HepG2 (cell line): ENCODE measurements around the gene NKX6-2. TPM values are rescaled to one million over a fixed set of nuclear protein-coding genes. Genes with fewer than 3 reads are reported as not detected.
"Not testable (repeated sequence)": the region's sequence is repeated elsewhere in the genome, so short reads cannot be mapped to it uniquely, and the experiment has no call there.

Experiments
- ATAC-seq: fragments of 200-7000 bp; cut with Tn5 transposase; 3 replicates; pipeline ENCODE4 v1.9.1; 2020; ENCODE audit warnings: mild to moderate bottlenecking, moderate library complexity
- BruUV-seq: library from RNA; stranded (reverse); fragments of 400-500 nt; replicated peaks from 2 replicates; lab custom pipeline; 2021; lab: Mats Ljungman, UMichigan
- CTCF ChIA-PET: fragments of 300-600 bp; formaldehyde crosslinking; extraction: SDS; loops from one replicate; lab custom pipeline; 2021; ENCODE audit warnings: low total read pairs, inconsistent platforms, low intra/inter-chr PET ratio; lab: Yijun Ruan, JAX
- POLR2A ChIA-PET: fragments of 350-600 bp; sonication (Branson Sonifier 250); formaldehyde crosslinking; loops from one replicate; lab custom pipeline; 2020; ENCODE audit warnings: antibody characterized with exemption, inconsistent platforms; lab: Yijun Ruan, JAX
- DNase-seq: peaks from one replicate; pipeline ENCODE4 v3.0.0-alpha.2; 2015; ENCODE audit warnings: low spot score
- FAIRE-seq: peaks from 3 replicates; lab custom pipeline; 2011; peaks lifted over from hg19 to GRCh38; lab: Jason Lieb, UNC
- H2AFZ ChIP-seq: one replicate; pipeline ENCODE4 v1.6.1; 2011; ENCODE audit warnings: low read length, inconsistent platforms
- H3K27ac ChIP-seq: fragments of 300-600 bp; 3 replicates; pipeline ENCODE4 v1.8.0; 2011; ENCODE audit warnings: mixed run types, mild to moderate bottlenecking, mixed read lengths, low read length, inconsistent platforms; ENCODE audit not compliant: insufficient read depth; ENCODE audit errors: extremely low read length
- H3K27me3 ChIP-seq, 2 experiments: fragments of 200-600 bp in 1 of 2; 2 replicates in 1 of 2; 3 replicates in 1 of 2; pipeline versions ENCODE4 v1.6.0 to v1.8.0; 2011; ENCODE audit warnings: low read length in 2 of 2, mild to moderate bottlenecking in 2 of 2, moderate library complexity in 2 of 2, inconsistent platforms in 1 of 2; ENCODE audit not compliant: insufficient read depth in 2 of 2, control insufficient read depth in 1 of 2
- H3K36me3 ChIP-seq, 2 experiments: fragments of 200-600 bp in 1 of 2; replicated peaks in 1 of 2; 2 replicates in 1 of 2; 3 replicates in 1 of 2; pipeline versions ENCODE4 v1.5.1 to v1.8.0; 2011; ENCODE audit warnings: low read length in 2 of 2, inconsistent platforms in 1 of 2; ENCODE audit not compliant: insufficient read depth in 2 of 2, control insufficient read depth in 1 of 2
- H3K4me1 ChIP-seq: 2 replicates; pipeline ENCODE4 v1.5.1; 2012; ENCODE audit warnings: low read length, inconsistent platforms; ENCODE audit not compliant: insufficient read depth
- H3K4me2 ChIP-seq: 2 replicates; pipeline ENCODE4 v1.6.0; 2011; ENCODE audit warnings: low read depth, low read length, inconsistent platforms
- H3K4me3 ChIP-seq, 3 experiments: fragments of 200-600 bp in 1 of 3; sonication (generic), shearing (Covaris generic) in 1 of 3; replicated peaks in 1 of 3; 2 replicates each; pipeline ENCODE4 v1.5.1; 2011 to 2016; ENCODE audit warnings: low read length in 3 of 3, inconsistent platforms in 2 of 3, low read depth in 2 of 3, mild to moderate bottlenecking in 2 of 3, control low read depth in 1 of 3, mixed read lengths in 1 of 3; ENCODE audit not compliant: insufficient read depth in 1 of 3
- H3K79me2 ChIP-seq: one replicate; pipeline ENCODE4 v1.6.1; 2011; ENCODE audit warnings: low read length, inconsistent platforms; ENCODE audit not compliant: insufficient read depth
- H3K9ac ChIP-seq: 2 replicates; pipeline ENCODE4 v1.6.0; 2011; ENCODE audit warnings: mild to moderate bottlenecking, low read depth, low read length, inconsistent platforms; ENCODE audit not compliant: insufficient read depth
- H3K9me3 ChIP-seq: 2 replicates; pipeline ENCODE4 v1.5.1; 2012; ENCODE audit warnings: mild to moderate bottlenecking, low read length
- H4K20me1 ChIP-seq: 2 replicates; pipeline ENCODE4 v1.6.0; 2011; ENCODE audit warnings: inconsistent platforms, mild to moderate bottlenecking, low read length, moderate library complexity; ENCODE audit not compliant: insufficient read depth
- CHD4 ChIP-seq: fragments of 200-600 bp; sonication (generic); IDR thresholded peaks from 2 replicates; pipeline ENCODE4 v1.7.0; 2017; ENCODE audit warnings: mild to moderate bottlenecking, low read length, borderline replicate concordance
- GZF1 ChIP-seq: sonication (generic); formaldehyde crosslinking; IDR thresholded peaks from 2 replicates; pipeline ENCODE4 v1.5.1; 2020; ENCODE audit warnings: mild to moderate bottlenecking, missing genetic modification reagents
- NFYC ChIP-seq: IDR thresholded peaks from 2 replicates; pipeline ENCODE4 v1.6.1; 2016; ENCODE audit warnings: missing genetic modification reagents, missing compliant biosample characterization
- RBM39 ChIP-seq: fragments of 200-400 bp; formaldehyde crosslinking; IDR thresholded peaks from one replicate; pipeline ENCODE4 v1.6.1; 2018; ENCODE audit warnings: antibody characterized with exemption, mild to moderate bottlenecking, low read depth, low read length; ENCODE audit not compliant: poor library complexity, severe bottlenecking
- TAF15 ChIP-seq: fragments of 200-400 bp; formaldehyde crosslinking; IDR thresholded peaks from one replicate; pipeline ENCODE4 v1.6.1; 2018; ENCODE audit warnings: mild to moderate bottlenecking, low read depth, low read length; ENCODE audit not compliant: poor library complexity, severe bottlenecking
- TCF7 ChIP-seq: sonication (generic); IDR thresholded peaks from 2 replicates; pipeline ENCODE4 v1.6.1; 2016; ENCODE audit warnings: antibody characterized with exemption, low read depth
- ZBTB33 ChIP-seq: sonication (generic); formaldehyde crosslinking; IDR thresholded peaks from 2 replicates; pipeline ENCODE4 v1.4.0; 2020; ENCODE audit warnings: missing genetic modification reagents
- ZNF18 ChIP-seq: sonication (generic); formaldehyde crosslinking; IDR thresholded peaks from 2 replicates; pipeline ENCODE4 v1.8.0; 2022; ENCODE audit warnings: mild to moderate bottlenecking, missing genetic modification reagents; ENCODE audit not compliant: insufficient replicate concordance
- ZNF280B ChIP-seq: sonication (generic); formaldehyde crosslinking; IDR thresholded peaks from 2 replicates; pipeline ENCODE4 v1.5.0; 2020; ENCODE audit warnings: missing genetic modification reagents, mild to moderate bottlenecking, borderline replicate concordance
- WGBS: methylation state at CpG from one replicate; pipeline ENCODE4 v1.1.6; 2017; ENCODE audit warnings: low lambda C conversion rate; 5-methylcytosine and 5-hydroxymethylcytosine counted together
- in situ Hi-C: cut with HindIII; loops from 2 replicates; pipeline ENCODE4 v1.10.0; 2017; ENCODE audit warnings: low pct_unique_long_range_greater_than_20kb; ENCODE audit not compliant: extremely low pct_ligation_motif_present
- intact Hi-C: fragments of 100-400 bp; cut with micrococcal nuclease; formaldehyde crosslinking; loops from one replicate; pipeline ENCODE4 v1.10.0; 2022; ENCODE audit not compliant: unreplicated experiment
- polyA plus RNA-seq, 8 experiments: library from polyadenylated mRNA; depleted of rRNA in 3 of 8; stranded (reverse) in 7 of 8; unstranded in 1 of 8; fragments of >200 nt; fragmentation: Illumina TruSeq in 4 of 8; extraction: Trizol in 4 of 8; gene quantifications; 2 replicates each; pipeline versions ENCODE4 v1.2.1 to v1.2.3, GENCODE V29; 2011 to 2016; ENCODE audit warnings: low read depth in 4 of 8, missing spikeins in 1 of 8, mixed read lengths in 1 of 8; ENCODE audit not compliant: insufficient read depth in 1 of 8
- total RNA-seq, 5 experiments: library from RNA; depleted of rRNA; stranded (reverse); fragments of >200 nt; fragmentation: Illumina TruSeq; extraction: Trizol; gene quantifications; 2 replicates each; pipeline ENCODE4 v1.2.3, GENCODE V29; 2016; ENCODE audit warnings: low read depth in 1 of 5

NKX6-2 gene
- total and polyA plus RNA-seq, 2 of the 13 experiments (the other 11 are each of a cell fraction or from before 2014, with no cell fraction given) = not detected

GRCh38 chr10:132825783-132826523 is 40.0 kb upstream of the NKX6-2 start:
- in situ Hi-C loops, FAIRE-seq, POLR2A ChIA-PET, H3K4me3 ChIP-seq, H3K4me2 ChIP-seq, DNase-seq, intact Hi-C loops, H3K4me1 ChIP-seq, H2AFZ ChIP-seq, H3K79me2 ChIP-seq, BruUV-seq, H3K27ac ChIP-seq, H3K36me3 ChIP-seq, CTCF ChIA-PET, H4K20me1 ChIP-seq, ATAC-seq, H3K9ac ChIP-seq: not testable (repeated sequence)
- TF ChIP-seq CHD4 (0 out of 2 replicates have a peak, but pooled peaks have one; percentile 44), RBM39 (peak; percentile 29)
- H3K9me3 ChIP-seq = peaks cover 38% of the 10 kb centered on the region
- 74% methylated on average over 26 of the region's 34 CpGs for WGBS
- H3K27me3 ChIP-seq = peaks cover 0 to 15% of the 10 kb centered on the region in 2 experiments; a peak in 2 of 5 replicates

DNA sequence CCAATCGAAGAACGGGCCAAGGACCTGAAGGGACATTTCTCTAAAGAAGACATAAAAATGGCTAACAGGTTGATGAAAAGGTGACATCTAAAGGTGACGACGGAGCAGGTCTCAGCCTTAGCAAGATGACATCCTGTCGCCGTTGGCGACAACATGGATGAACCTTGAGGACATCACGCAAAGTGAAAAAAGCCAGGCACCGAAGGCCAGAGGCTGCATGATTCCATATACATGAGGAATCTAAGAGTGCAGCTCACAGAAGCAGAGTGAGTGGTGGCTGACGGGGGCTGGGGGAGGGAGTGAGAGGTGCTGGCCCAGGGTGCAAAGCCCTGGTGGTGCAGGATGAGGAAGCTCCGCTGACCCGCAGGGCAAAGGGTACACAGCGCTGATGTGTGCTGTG is 34.1 kb upstream of the NKX6-2 start:
- no peak overlapping the region for H2AFZ ChIP-seq
- CTCF ChIA-PET = no interaction called here
- no peak overlapping the region for H3K27ac ChIP-seq
- H3K9ac ChIP-seq = no peak overlapping the region
- ATAC-seq (no peak), DNase-seq (no peak), FAIRE-seq (no peak)
- no peak overlapping the region for H3K4me3 ChIP-seq
- no peaks in the 10 kb centered on the region for H3K4me1 ChIP-seq
- intact Hi-C loops = no loop called here
- POLR2A ChIA-PET = no interaction called here
- H3K27me3 ChIP-seq = peaks cover 2 to 28% of the 10 kb centered on the region in 2 experiments; a peak in 4 of 5 replicates
- WGBS = 71% methylated on average over 13 of the region's 13 CpGs
- no peak overlapping the region for H3K4me2 ChIP-seq
- H3K36me3 ChIP-seq = no peaks in the 10 kb centered on the region
- BruUV-seq = no TSS peak
- in situ Hi-C loops = no loop called here
- H3K79me2 ChIP-seq = no peaks in the 10 kb centered on the region
- H4K20me1 ChIP-seq = no peaks in the 10 kb centered on the region
- peaks cover 20% of the 10 kb centered on the region for H3K9me3 ChIP-seq
- TF ChIP-seq ZBTB33 (CRISPR knock-in tag) = no peak
- TF ChIP-seq ZNF18 = no peak
- TF ChIP-seq TCF7 = no peak
- TF ChIP-seq TAF15 = no peak
- no peak for TF ChIP-seq NFYC
- TF ChIP-seq GZF1 (CRISPR knock-in tag) = no peak
- no peak for TF ChIP-seq ZNF280B (CRISPR knock-in tag)
